Fibroblast of mammary gland (primary cell): ENCODE data around the gene PSMC5.

Experiments used
- DNase-seq: peaks from one replicate; pipeline ENCODE4 v3.0.0-alpha.2; 2010; ENCODE audit warnings: low read depth
- H3K4me3 ChIP-seq: 2 replicates; pipeline ENCODE4 v1.5.1; 2011; ENCODE audit warnings: low read depth, mild to moderate bottlenecking, low read length, moderate library complexity; ENCODE audit not compliant: control insufficient read depth
- CTCF ChIP-seq: conservative IDR thresholded peaks from 2 replicates; pipeline ENCODE4 v1.5.1; 2011; ENCODE audit warnings: low read depth, low read length, inconsistent platforms; ENCODE audit not compliant: control insufficient read depth, insufficient read depth

The PSMC5 gene

GRCh38 chr17:63842540-63843386 is 15.5 kb downstream of the PSMC5 start, which contains the start of gene SMARCD2:
SMARCD2 (minus strand) TSS chr17:63842685; CDS start chr17:63842674, 11 bp downstream.
- DNase-seq: peak; percentile 99
- peak within 1 kb of the TSS; percentile 89 for H3K4me3 ChIP-seq
- no peak for TF ChIP-seq CTCF

- DNase-seq: peak; percentile 86
- H3K4me3 ChIP-seq: peak overlapping the region; percentile 52
These were observed 16.2 kb downstream of the PSMC5 start for GRCh38 chr17:63843387-63843888.

- no peak for DNase-seq
- H3K4me3 ChIP-seq: no peak overlapping the region
- TF ChIP-seq CTCF: no peak
These were observed 16.9 kb downstream of the PSMC5 start for GRCh38 chr17:63843910-63844677.

GRCh38 chr17:63845509-63845908 is 18.3 kb downstream of the PSMC5 start:
- no peak overlapping the region for H3K4me3 ChIP-seq
- DNase-seq: no peak
- no peak for TF ChIP-seq CTCF

- no peak for DNase-seq
- TF ChIP-seq CTCF: no peak
- H3K4me3 ChIP-seq: no peak overlapping the region
These were observed 20.5 kb downstream of the PSMC5 start for GRCh38 chr17:63847525-63848249.

- peak overlapping the region; percentile 34 for H3K4me3 ChIP-seq
- peak; percentile 42 for TF ChIP-seq CTCF
- peak; percentile 92 for DNase-seq
These were observed 21.8 kb downstream of the PSMC5 start for GRCh38 chr17:63848834-63849689.
